GM12864 (cell line): Measurements from ENCODE around the gene MGAT3.
A peak's percentile ranks its signal among the peaks of the same experiment; 100 is the strongest.
"Not testable (repeated sequence)": the region's sequence is repeated elsewhere in the genome, so short reads cannot be mapped to it uniquely, and the experiment has no call there.

ENCODE experiments used
- DNase-seq: peaks from one replicate; pipeline ENCODE4 v3.0.0-alpha.2; 2011; ENCODE audit warnings: low read depth
- H3K4me3 ChIP-seq: 2 replicates; pipeline ENCODE4 v1.5.1; 2011; ENCODE audit warnings: mild to moderate bottlenecking, low read depth, low read length, control low read depth
- CTCF ChIP-seq: IDR thresholded peaks from 2 replicates; pipeline ENCODE4 v1.5.1; 2011; ENCODE audit warnings: low read depth, mild to moderate bottlenecking, moderate library complexity, low read length, control low read depth, inconsistent platforms; ENCODE audit errors: missing control alignments

MGAT3 gene, protein sequence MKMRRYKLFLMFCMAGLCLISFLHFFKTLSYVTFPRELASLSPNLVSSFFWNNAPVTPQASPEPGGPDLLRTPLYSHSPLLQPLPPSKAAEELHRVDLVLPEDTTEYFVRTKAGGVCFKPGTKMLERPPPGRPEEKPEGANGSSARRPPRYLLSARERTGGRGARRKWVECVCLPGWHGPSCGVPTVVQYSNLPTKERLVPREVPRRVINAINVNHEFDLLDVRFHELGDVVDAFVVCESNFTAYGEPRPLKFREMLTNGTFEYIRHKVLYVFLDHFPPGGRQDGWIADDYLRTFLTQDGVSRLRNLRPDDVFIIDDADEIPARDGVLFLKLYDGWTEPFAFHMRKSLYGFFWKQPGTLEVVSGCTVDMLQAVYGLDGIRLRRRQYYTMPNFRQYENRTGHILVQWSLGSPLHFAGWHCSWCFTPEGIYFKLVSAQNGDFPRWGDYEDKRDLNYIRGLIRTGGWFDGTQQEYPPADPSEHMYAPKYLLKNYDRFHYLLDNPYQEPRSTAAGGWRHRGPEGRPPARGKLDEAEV

DNA sequence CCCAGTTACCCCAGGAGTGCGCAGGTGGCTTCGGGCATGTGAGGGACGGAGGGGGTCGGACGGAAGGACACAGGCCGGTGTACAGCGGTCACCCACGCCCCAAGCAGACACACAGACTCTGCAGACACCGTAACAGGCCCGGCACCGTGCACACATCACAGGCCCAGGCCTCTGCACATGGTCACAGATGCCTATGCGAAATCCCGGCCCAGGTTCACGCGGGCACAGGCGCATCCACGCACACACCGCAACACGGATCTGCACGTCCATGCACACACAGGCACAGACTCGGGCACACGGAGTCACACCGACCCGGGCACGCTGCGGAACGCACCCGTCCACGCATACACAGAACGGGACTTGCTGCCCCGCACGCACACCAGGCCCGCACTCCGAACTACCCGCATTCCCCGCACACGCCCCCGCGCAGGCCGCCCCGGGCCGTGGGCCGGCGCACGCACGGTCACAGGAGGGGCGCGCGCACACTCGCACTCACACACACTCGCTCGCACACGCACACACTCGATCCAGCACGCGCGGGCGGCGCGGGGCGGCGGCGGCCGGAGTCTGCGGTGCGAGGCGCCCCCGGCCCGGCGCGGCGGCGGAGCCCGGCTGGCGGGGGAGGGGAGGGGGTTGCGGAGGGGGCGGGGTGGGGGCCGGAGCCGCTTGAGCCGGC lies at the start of gene MGAT3:
Gene MGAT3 (plus strand): TSS at position 491 of the 676 bp plus-strand sequence. CDS start 30,336 bp downstream, outside the sequence.
- no peak for TF ChIP-seq CTCF
- H3K4me3 ChIP-seq: peak within 1 kb of the TSS; percentile 58

DNA sequence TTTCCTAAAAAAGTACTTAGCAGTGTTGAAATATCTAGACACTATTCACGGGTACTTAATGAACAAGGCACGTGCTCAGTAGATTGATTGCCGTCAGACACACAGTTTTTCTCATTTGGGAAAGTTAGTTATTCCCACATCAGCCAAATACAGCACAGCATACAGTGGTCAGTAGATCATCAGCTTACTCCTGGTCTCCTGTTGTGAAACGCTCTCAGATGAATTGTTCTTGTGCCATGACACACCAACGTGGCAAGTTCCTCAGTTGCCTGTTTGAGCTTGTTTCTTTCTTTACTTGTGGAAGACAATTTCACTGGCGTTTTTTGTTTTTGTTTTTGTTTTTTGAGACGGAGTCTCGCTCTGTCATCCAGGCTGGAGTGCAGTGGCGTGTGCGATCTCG lies 48.6 kb upstream of the MGAT3 start:
- no peak for TF ChIP-seq CTCF
- no peak for DNase-seq
- H3K4me3 ChIP-seq: no peak overlapping the region

More for the DNA sequence above, at the start of gene MGAT3:
- no peak for DNase-seq

GRCh38 chr22:39408807-39409206 lies 48.0 kb upstream of the MGAT3 start:
- no peak for DNase-seq
- H3K4me3 ChIP-seq: no peak overlapping the region
- no peak for TF ChIP-seq CTCF

DNA sequence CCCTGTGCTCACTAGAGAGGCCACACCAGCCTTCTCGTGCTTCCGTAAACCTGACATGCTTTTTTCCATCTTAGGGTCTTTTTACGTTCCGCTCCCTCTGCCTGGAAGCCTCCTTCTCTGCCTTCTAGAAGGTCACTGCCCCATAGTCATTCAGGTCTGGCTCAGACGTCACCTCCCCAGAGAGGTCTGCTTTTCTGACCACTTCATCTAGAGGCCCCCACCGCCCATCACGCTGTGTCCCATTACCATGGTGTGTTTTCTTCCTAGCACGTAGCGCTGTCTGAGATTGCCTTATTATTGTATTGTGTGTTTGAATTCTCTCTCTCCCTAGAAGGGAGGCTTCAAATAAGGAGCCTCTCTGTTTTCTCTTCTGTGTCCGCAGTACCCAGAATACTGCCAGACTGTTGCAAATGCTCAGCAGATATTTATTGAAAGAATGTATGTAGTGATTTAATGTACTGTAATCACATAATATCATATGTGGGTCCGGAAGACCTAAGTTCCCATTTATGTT lies 47.2 kb upstream of the MGAT3 start:
- H3K4me3 ChIP-seq: no peak overlapping the region
- no peak for DNase-seq
- no peak for TF ChIP-seq CTCF

GRCh38 chr22:39410264-39410663 lies 46.5 kb upstream of the MGAT3 start:
- DNase-seq: no peak
- TF ChIP-seq CTCF: no peak

GRCh38 chr22:39411828-39412365 lies 44.9 kb upstream of the MGAT3 start:
- H3K4me3 ChIP-seq, DNase-seq: not testable (repeated sequence)

More at GRCh38 chr22:39410264-39410663, 46.5 kb upstream of the MGAT3 start:
- no peak overlapping the region for H3K4me3 ChIP-seq

- not testable (repeated sequence) for H3K4me3 ChIP-seq, DNase-seq
These were observed 43.6 kb upstream of the MGAT3 start for GRCh38 chr22:39413204-39413603.
